Endothelial cell of umbilical vein (primary cell): ENCODE measurements around the gene KDM4B. TPM values are rescaled to one million over a fixed set of nuclear protein-coding genes. Genes with fewer than 3 reads are reported as not detected.

Experiments used
- BruUV-seq: library from RNA; stranded (reverse); fragments of 400-500 nt; replicated peaks from 2 replicates; lab custom pipeline; 2021; lab: Mats Ljungman, UMichigan
- CTCF ChIA-PET: fragments of 300-600, 350-600 bp; sonication (Branson Sonifier 250); formaldehyde crosslinking; loops from one replicate; lab custom pipeline; 2021; ENCODE audit warnings: antibody characterized with exemption, inconsistent platforms; lab: Charles Lee
- POLR2A ChIA-PET: fragments of 300-600, 350-600 bp; sonication (Branson Sonifier 250); formaldehyde crosslinking; loops from one replicate; lab custom pipeline; 2021; ENCODE audit warnings: antibody characterized with exemption, inconsistent platforms; lab: Charles Lee
- DNase-seq: peaks from one replicate; pipeline ENCODE4 v3.0.0-alpha.2; 2011; ENCODE audit warnings: low read depth, low spot score
- FAIRE-seq: peaks from 2 replicates; lab custom pipeline; 2011; peaks lifted over from hg19 to GRCh38; lab: Jason Lieb, UNC
- H2AFZ ChIP-seq: 2 replicates; pipeline ENCODE4 v1.6.0; 2012; ENCODE audit warnings: low read depth, low read length, control low read depth, inconsistent platforms
- H3K27ac ChIP-seq: 2 replicates; pipeline ENCODE4 v1.5.1; 2011; ENCODE audit warnings: low read depth, mild to moderate bottlenecking, control low read depth, low read length, moderate library complexity; ENCODE audit not compliant: insufficient read depth
- H3K27me3 ChIP-seq, 2 experiments: 2 replicates each; pipeline versions ENCODE4 v1.6.0 to v1.6.1; 2011; ENCODE audit warnings: low read length in 2 of 2, mixed read lengths in 1 of 2; ENCODE audit not compliant: control insufficient read depth in 2 of 2, insufficient read depth in 2 of 2
- H3K36me3 ChIP-seq, 2 experiments: 2 replicates in 1 of 2; 3 replicates in 1 of 2; pipeline ENCODE4 v1.5.1; 2011; ENCODE audit warnings: low read length in 2 of 2, mild to moderate bottlenecking in 1 of 2, moderate library complexity in 1 of 2; ENCODE audit not compliant: control insufficient read depth in 2 of 2, insufficient read depth in 2 of 2; ENCODE audit errors: extremely low read depth in 1 of 2
- H3K4me1 ChIP-seq: 3 replicates; pipeline ENCODE4 v1.5.1; 2011; ENCODE audit warnings: mild to moderate bottlenecking, low read length; ENCODE audit not compliant: control insufficient read depth, insufficient read depth; ENCODE audit errors: extremely low read depth
- H3K4me2 ChIP-seq: 2 replicates; pipeline ENCODE4 v1.6.1; 2011; ENCODE audit warnings: low read length, control low read depth, mixed read lengths; ENCODE audit not compliant: insufficient read depth
- H3K4me3 ChIP-seq, 3 experiments: fragments of 200-600 bp in 1 of 3; sonication (generic), shearing (Covaris generic) in 1 of 3; replicated peaks in 1 of 3; 2 replicates each; pipeline ENCODE4 v1.5.1; 2011 to 2016; ENCODE audit warnings: control low read depth in 3 of 3, low read length in 3 of 3, mild to moderate bottlenecking in 2 of 3, inconsistent platforms in 1 of 3, low read depth in 1 of 3, moderate library complexity in 1 of 3; ENCODE audit not compliant: insufficient read depth in 1 of 3
- H3K79me2 ChIP-seq: 2 replicates; pipeline ENCODE4 v1.6.0; 2012; ENCODE audit warnings: low read length, inconsistent platforms; ENCODE audit not compliant: control insufficient read depth, insufficient read depth
- H3K9ac ChIP-seq: replicated peaks from 2 replicates; pipeline ENCODE3; 2011; ENCODE audit warnings: low read length, control low read depth; ENCODE audit not compliant: insufficient read depth; ENCODE audit errors: extremely low read depth
- H3K9me1 ChIP-seq: replicated peaks from 3 replicates; pipeline ENCODE4 v1.6.0; 2011; ENCODE audit warnings: mild to moderate bottlenecking, low read length; ENCODE audit not compliant: control insufficient read depth, insufficient read depth; ENCODE audit errors: extremely low read depth
- H3K9me3 ChIP-seq: replicated peaks from 2 replicates; pipeline ENCODE4 v1.5.1; 2012; ENCODE audit warnings: low read length, inconsistent platforms; ENCODE audit not compliant: control insufficient read depth, insufficient read depth
- H4K20me1 ChIP-seq: replicated peaks from 2 replicates; pipeline ENCODE3; 2011; ENCODE audit warnings: mild to moderate bottlenecking, low read length; ENCODE audit not compliant: control insufficient read depth, insufficient read depth; ENCODE audit errors: extremely low read depth
- EZH2 ChIP-seq: IDR thresholded peaks from 2 replicates; pipeline ENCODE4 v1.6.1; 2012; ENCODE audit warnings: borderline replicate concordance, low read depth, mild to moderate bottlenecking, moderate library complexity, low read length, inconsistent platforms; ENCODE audit not compliant: severe bottlenecking
- FOS ChIP-seq: IDR thresholded peaks from 2 replicates; pipeline ENCODE4 v1.6.1; 2011; ENCODE audit warnings: mild to moderate bottlenecking, low read length, moderate library complexity, borderline replicate concordance; ENCODE audit not compliant: insufficient read depth
- MYC ChIP-seq: IDR thresholded peaks from one replicate; pipeline ENCODE4 v1.6.1; 2011; ENCODE audit warnings: mild to moderate bottlenecking, low read depth, low read length
- POLR2A ChIP-seq: IDR thresholded peaks from 2 replicates; pipeline ENCODE4 v1.6.1; 2012; ENCODE audit warnings: low read depth, mild to moderate bottlenecking, control low read depth, low read length
- POLR2AphosphoS5 ChIP-seq: IDR thresholded peaks from 2 replicates; pipeline ENCODE4 v1.6.1; 2012; ENCODE audit warnings: low read depth, mild to moderate bottlenecking, control low read depth, low read length, moderate library complexity; ENCODE audit not compliant: insufficient read depth
- dilution Hi-C: fragments of 300-500 bp; cut with MboI; formaldehyde crosslinking; loops from one replicate; pipeline ENCODE4 v1.15.0; 2019; ENCODE audit warnings: low sequenced_read_pairs; ENCODE audit not compliant: extremely low pct_ligation_motif_present
- intact Hi-C: fragments of 100-400 bp; cut with micrococcal nuclease; formaldehyde crosslinking; loops from one replicate; pipeline ENCODE4 v1.10.0; 2022
- polyA plus RNA-seq, 4 experiments: library from polyadenylated mRNA; depleted of rRNA in 3 of 4; stranded (reverse) in 3 of 4; unstranded in 1 of 4; fragments of >200 nt; gene quantifications; 2 replicates each; pipeline versions ENCODE4 v1.2.1 to v1.2.3, GENCODE V29; 2011 to 2012; ENCODE audit warnings: missing spikeins in 1 of 4
- total RNA-seq: library from RNA; stranded (reverse); gene quantifications from 2 replicates; pipeline ENCODE4 v1.2.3, GENCODE V29; 2021

Gene KDM4B
- total and polyA plus RNA-seq, 2 donors (not counting 3 experiments of a cell fraction or from before 2014, with no cell fraction given), result 12.4 to 37.2 TPM

DNA sequence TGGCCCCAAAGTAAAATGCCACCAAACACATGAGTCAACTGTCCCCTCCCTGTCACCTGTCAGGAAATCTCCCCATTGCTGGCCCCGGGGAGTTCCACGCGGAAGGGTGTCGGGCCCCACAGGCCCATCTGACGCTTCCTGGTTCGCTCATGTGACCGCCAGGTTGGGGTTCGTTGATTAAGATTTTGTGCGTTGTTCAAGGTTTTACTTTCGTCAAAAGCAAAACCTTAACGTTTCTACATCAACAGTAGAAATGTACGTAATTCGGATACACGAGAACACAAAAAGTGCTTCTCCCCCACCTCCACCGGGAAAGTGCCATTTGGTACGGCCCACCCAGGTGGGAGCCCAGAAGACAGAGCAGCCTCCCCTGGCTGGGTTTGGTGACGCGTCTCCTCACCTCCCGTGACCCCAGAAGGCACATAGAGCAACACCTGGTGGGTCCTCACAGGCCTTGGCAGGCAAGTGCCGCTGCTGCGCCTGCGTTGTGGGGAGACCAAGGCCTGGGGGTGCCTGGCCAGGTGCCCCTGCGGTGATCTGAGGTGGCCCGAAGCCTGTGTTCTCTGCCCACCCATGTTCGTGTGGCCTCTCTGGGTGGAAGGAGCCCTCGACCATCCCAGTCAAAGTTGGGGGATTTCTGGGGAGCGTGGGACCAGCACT lies 161.6 kb downstream of the KDM4B start:
- dilution Hi-C loops (no loop called here), intact Hi-C loops (no loop called here)
- H3K9me3 ChIP-seq, result no peaks in the 10 kb centered on the region
- FAIRE-seq (no peak), DNase-seq (no peak)
- no peaks in the 10 kb centered on the region for H3K9me1 ChIP-seq
- H3K36me3 ChIP-seq, result peaks cover 2 to 16% of the 10 kb centered on the region in 2 experiments
- no TSS peak for BruUV-seq
- CTCF ChIA-PET, result no interaction called here
- H3K4me2 ChIP-seq, result no peak overlapping the region
- H3K4me3 ChIP-seq, result no peak overlapping the region
- H2AFZ ChIP-seq, result no peak overlapping the region
- H3K27ac ChIP-seq, result no peak overlapping the region
- H4K20me1 ChIP-seq, result no peaks in the 10 kb centered on the region
- H3K27me3 ChIP-seq, result no peaks in the 10 kb centered on the region
- POLR2A ChIA-PET, result no interaction called here
- H3K4me1 ChIP-seq, result no peaks in the 10 kb centered on the region
- H3K9ac ChIP-seq, result no peak overlapping the region
- TF ChIP-seq POLR2AphosphoS5, result no peak
- H3K79me2 ChIP-seq, result no peaks in the 10 kb centered on the region

DNA sequence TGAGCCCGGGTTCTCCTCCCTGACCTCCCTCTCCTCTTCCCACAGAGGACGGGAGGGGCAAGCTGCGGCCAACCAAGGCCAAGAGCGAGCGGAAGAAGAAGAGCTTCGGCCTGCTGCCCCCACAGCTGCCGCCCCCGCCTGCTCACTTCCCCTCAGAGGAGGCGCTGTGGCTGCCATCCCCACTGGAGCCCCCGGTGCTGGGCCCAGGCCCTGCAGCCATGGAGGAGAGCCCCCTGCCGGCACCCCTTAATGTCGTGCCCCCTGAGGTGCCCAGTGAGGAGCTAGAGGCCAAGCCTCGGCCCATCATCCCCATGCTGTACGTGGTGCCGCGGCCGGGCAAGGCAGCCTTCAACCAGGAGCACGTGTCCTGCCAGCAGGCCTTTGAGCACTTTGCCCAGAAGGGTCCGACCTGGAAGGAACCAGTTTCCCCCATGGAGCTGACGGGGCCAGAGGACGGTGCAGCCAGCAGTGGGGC lies 162.2 kb downstream of the KDM4B start:
- peaks cover 2 to 16% of the 10 kb centered on the region in 2 experiments for H3K36me3 ChIP-seq

More for the DNA sequence above, 162.2 kb downstream of the KDM4B start:
- intact Hi-C loops, result no loop called here
- H3K4me1 ChIP-seq, result no peaks in the 10 kb centered on the region
- no peak overlapping the region for H3K9ac ChIP-seq
- ChIA-PET CTCF (interaction anchor here (0.9 kb wide), 1 partner anchor 83 kb away, joined by 4 read pairs; no protein-coding TSS in a partner anchor), POLR2A (no interaction called here)
- no peaks in the 10 kb centered on the region for H3K9me1 ChIP-seq
- dilution Hi-C loops, result no loop called here
- H4K20me1 ChIP-seq, result no peaks in the 10 kb centered on the region
- H3K79me2 ChIP-seq, result no peaks in the 10 kb centered on the region
- H3K4me3 ChIP-seq, result no peak overlapping the region
- H3K4me2 ChIP-seq, result no peak overlapping the region
- DNase-seq (no peak), FAIRE-seq (no peak)
- no peak overlapping the region for H2AFZ ChIP-seq
- H3K27ac ChIP-seq, result no peak overlapping the region
- H3K27me3 ChIP-seq, result no peaks in the 10 kb centered on the region
- no peaks in the 10 kb centered on the region for H3K9me3 ChIP-seq
- TF ChIP-seq MYC, result no peak
- TF ChIP-seq EZH2, result no peak
- TF ChIP-seq FOS, result no peak
- no peak for TF ChIP-seq POLR2A
- no TSS peak for BruUV-seq
